Measurements from ENCODE around the gene MARCHF10.

DNA sequence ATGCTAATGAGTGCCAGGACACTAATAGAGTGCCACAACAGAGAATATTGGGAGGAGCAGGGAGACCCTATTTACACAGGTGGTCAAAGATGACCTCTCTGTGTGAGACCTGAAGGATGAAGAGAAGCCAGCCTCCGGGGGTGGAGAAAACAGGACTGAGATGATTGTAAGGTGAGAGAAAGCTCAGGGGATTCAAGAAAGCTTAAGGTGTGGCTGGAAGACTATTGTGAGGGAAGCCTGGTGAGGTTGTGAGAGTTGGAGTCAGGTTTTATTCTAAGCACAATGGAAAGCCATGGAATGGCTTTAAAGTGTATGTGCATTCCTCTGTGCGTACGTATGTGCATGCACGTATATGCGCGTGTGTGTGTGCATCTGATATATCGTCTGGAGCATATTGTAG, 10.4 kb upstream of the MARCHF10 start:
- TF ChIP-seq, protein P1, sequence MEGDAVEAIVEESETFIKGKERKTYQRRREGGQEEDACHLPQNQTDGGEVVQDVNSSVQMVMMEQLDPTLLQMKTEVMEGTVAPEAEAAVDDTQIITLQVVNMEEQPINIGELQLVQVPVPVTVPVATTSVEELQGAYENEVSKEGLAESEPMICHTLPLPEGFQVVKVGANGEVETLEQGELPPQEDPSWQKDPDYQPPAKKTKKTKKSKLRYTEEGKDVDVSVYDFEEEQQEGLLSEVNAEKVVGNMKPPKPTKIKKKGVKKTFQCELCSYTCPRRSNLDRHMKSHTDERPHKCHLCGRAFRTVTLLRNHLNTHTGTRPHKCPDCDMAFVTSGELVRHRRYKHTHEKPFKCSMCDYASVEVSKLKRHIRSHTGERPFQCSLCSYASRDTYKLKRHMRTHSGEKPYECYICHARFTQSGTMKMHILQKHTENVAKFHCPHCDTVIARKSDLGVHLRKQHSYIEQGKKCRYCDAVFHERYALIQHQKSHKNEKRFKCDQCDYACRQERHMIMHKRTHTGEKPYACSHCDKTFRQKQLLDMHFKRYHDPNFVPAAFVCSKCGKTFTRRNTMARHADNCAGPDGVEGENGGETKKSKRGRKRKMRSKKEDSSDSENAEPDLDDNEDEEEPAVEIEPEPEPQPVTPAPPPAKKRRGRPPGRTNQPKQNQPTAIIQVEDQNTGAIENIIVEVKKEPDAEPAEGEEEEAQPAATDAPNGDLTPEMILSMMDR (IDR thresholded peaks at IDR 0.05) = no peak
- TF ChIP-seq POLR2A (IDR thresholded peaks at IDR 0.05) = no peak
